GM12878 (cell line): ENCODE results near the gene SLC26A8. TPM values are rescaled to one million over a fixed set of nuclear protein-coding genes. Genes with fewer than 3 reads are reported as not detected.

Source experiments
- MTA3 ChIP-seq: IDR thresholded peaks from 2 replicates; pipeline ENCODE4 v1.6.1; 2012; ENCODE audit warnings: low read length, inconsistent platforms, borderline replicate concordance
- POLR2A ChIP-seq: IDR thresholded peaks from 2 replicates; pipeline ENCODE4 v1.6.1; 2011; ENCODE audit warnings: low read depth, mild to moderate bottlenecking, low read length
- ZNF217 ChIP-seq: fragments of 450-650 bp; IDR thresholded peaks from 2 replicates; pipeline ENCODE4 v1.6.1; 2017; ENCODE audit warnings: antibody characterized with exemption, mild to moderate bottlenecking
- polyA plus RNA-seq, 11 experiments: library from polyadenylated mRNA; depleted of rRNA in 4 of 11; unstranded in 6 of 11; stranded (reverse) in 5 of 11; fragments of >200 nt; fragmentation: Nextera tagmentation in 4 of 11; fragmentation: Illumina TruSeq in 1 of 11; extraction: Ambion mirVana in 4 of 11; extraction: Trizol in 1 of 11; gene quantifications; 1 replicate in 1 of 11; 2 replicates in 10 of 11; pipeline versions ENCODE4 v1.2.1 to v1.2.3, GENCODE V29; 2011 to 2016; ENCODE audit warnings: inconsistent platforms in 2 of 11, missing spikeins in 2 of 11, low read depth in 1 of 11
- total RNA-seq, 4 experiments: library from RNA; depleted of rRNA in 3 of 4; stranded (reverse); fragments of >200 nt in 3 of 4; fragmentation: Illumina TruSeq in 1 of 4; extraction: Trizol in 1 of 4; gene quantifications; 2 replicates each; pipeline versions ENCODE4 v1.2.1 to v1.2.3, GENCODE V29; 2013 to 2021
- TF ChIP-seq, protein P1 (sequence below): IDR thresholded peaks from 2 replicates; pipeline ENCODE4 v1.6.1; 2012; ENCODE audit warnings: low read depth, low read length, improper control_type of control experiment
- TF ChIP-seq, protein P2 (sequence below): IDR thresholded peaks from 2 replicates; pipeline ENCODE4 v1.6.1; 2011; ENCODE audit warnings: low read depth, mild to moderate bottlenecking, low read length, moderate library complexity, borderline replicate concordance; ENCODE audit errors: extremely low read depth
- TF ChIP-seq, protein P3 (sequence below): fragments of 450-650 bp; IDR thresholded peaks from 2 replicates; pipeline ENCODE4 v1.6.1; 2017; ENCODE audit warnings: mild to moderate bottlenecking, moderate library complexity

SLC26A8 gene
- total and polyA plus RNA-seq, 10 of the 15 experiments (the other 5 are each of a cell fraction or from before 2014, with no cell fraction given) = 0.09 to 0.95 (median 0.27) TPM; not detected in 2

- TF ChIP-seq, protein P1, sequence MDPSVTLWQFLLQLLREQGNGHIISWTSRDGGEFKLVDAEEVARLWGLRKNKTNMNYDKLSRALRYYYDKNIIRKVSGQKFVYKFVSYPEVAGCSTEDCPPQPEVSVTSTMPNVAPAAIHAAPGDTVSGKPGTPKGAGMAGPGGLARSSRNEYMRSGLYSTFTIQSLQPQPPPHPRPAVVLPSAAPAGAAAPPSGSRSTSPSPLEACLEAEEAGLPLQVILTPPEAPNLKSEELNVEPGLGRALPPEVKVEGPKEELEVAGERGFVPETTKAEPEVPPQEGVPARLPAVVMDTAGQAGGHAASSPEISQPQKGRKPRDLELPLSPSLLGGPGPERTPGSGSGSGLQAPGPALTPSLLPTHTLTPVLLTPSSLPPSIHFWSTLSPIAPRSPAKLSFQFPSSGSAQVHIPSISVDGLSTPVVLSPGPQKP = no peak
- TF ChIP-seq, protein P2, sequence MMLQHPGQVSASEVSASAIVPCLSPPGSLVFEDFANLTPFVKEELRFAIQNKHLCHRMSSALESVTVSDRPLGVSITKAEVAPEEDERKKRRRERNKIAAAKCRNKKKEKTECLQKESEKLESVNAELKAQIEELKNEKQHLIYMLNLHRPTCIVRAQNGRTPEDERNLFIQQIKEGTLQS = no peak
- TF ChIP-seq MTA3 = no peak
- TF ChIP-seq, protein P3, sequence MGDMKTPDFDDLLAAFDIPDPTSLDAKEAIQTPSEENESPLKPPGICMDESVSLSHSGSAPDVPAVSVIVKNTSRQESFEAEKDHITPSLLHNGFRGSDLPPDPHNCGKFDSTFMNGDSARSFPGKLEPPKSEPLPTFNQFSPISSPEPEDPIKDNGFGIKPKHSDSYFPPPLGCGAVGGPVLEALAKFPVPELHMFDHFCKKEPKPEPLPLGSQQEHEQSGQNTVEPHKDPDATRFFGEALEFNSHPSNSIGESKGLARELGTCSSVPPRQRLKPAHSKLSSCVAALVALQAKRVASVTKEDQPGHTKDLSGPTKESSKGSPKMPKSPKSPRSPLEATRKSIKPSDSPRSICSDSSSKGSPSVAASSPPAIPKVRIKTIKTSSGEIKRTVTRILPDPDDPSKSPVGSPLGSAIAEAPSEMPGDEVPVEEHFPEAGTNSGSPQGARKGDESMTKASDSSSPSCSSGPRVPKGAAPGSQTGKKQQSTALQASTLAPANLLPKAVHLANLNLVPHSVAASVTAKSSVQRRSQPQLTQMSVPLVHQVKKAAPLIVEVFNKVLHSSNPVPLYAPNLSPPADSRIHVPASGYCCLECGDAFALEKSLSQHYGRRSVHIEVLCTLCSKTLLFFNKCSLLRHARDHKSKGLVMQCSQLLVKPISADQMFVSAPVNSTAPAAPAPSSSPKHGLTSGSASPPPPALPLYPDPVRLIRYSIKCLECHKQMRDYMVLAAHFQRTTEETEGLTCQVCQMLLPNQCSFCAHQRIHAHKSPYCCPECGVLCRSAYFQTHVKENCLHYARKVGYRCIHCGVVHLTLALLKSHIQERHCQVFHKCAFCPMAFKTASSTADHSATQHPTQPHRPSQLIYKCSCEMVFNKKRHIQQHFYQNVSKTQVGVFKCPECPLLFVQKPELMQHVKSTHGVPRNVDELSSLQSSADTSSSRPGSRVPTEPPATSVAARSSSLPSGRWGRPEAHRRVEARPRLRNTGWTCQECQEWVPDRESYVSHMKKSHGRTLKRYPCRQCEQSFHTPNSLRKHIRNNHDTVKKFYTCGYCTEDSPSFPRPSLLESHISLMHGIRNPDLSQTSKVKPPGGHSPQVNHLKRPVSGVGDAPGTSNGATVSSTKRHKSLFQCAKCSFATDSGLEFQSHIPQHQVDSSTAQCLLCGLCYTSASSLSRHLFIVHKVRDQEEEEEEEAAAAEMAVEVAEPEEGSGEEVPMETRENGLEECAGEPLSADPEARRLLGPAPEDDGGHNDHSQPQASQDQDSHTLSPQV = no peak
- no peak for TF ChIP-seq ZNF217
- TF ChIP-seq POLR2A = no peak
These were observed 51.7 kb downstream of the SLC26A8 start (continued) for GRCh38 chr6:35972471-35973367.
